ENCODE data around the gene MTERF4. TPM values are rescaled to one million over a fixed set of nuclear protein-coding genes. Genes with fewer than 3 reads are reported as not detected.

The MTERF4 gene
- total and polyA plus RNA-seq, 2 of the 8 experiments (the other 6 are each of a cell fraction or from before 2014, with no cell fraction given) = 25.9 to 28.5 TPM

GRCh38 chr2:241049739-241050623 is 52.1 kb downstream of the MTERF4 start:
- Histone ChIP-seq H3K4me3 (ENCODE audit: extremely low read depth in 1 of 4, insufficient read depth in 2 of 4, low read depth in 3 of 4, low read length in 4 of 4) (no peak overlapping the region), H3K27me3 (replicated peaks in 1 of 4; ENCODE audit: control insufficient read depth in 3 of 4, extremely low read depth in 1 of 4, insufficient read depth in 3 of 4, low read length in 3 of 4) (no peaks in the 10 kb centered on the region), H3K9me3 (ENCODE audit: insufficient read depth in 2 of 2, low read depth in 1 of 2, low read length in 1 of 2) (no peaks in the 10 kb centered on the region), H3K4me1 (replicated peaks in 1 of 4; ENCODE audit: control insufficient read depth in 3 of 4, insufficient read depth in 4 of 4, low read length in 3 of 4) (no peaks in the 10 kb centered on the region), H3K4me2 (ENCODE audit: insufficient read depth in 1 of 2, low read depth in 2 of 2, low read length in 2 of 2) (no peak overlapping the region), H3K9ac (replicated peaks in 1 of 4; ENCODE audit: extremely low read depth in 1 of 4, low read depth in 3 of 4, low read length in 3 of 4) (no peak overlapping the region), H3K18ac (ENCODE audit: extremely low read depth, low read length) (no peak overlapping the region), H2BK5ac (ENCODE audit: low read depth, low read length) (no peak overlapping the region), H2BK120ac (replicated peaks; ENCODE audit: low read depth, low read length) (no peak overlapping the region), H2BK12ac (ENCODE audit: low read depth, low read length) (no peak overlapping the region), H3K79me1 (ENCODE audit: low read depth, low read length) (no peaks in the 10 kb centered on the region), H2BK20ac (ENCODE audit: low read length) (no peak overlapping the region), H3K27ac (ENCODE audit: low read depth, low read length) (no peak overlapping the region), H4K20me1 (replicated peaks in 1 of 2; ENCODE audit: control insufficient read depth in 1 of 2, insufficient read depth in 2 of 2, low read length in 2 of 2) (peaks cover 1 to 9% of the 10 kb centered on the region in 2 experiments), H3K4ac (replicated peaks; ENCODE audit: insufficient read length, low read depth, low read length) (no peak overlapping the region), H2AFZ (ENCODE audit: low read length) (no peak overlapping the region), H4K8ac (ENCODE audit: extremely low read depth, insufficient read depth, low read length) (no peak overlapping the region), H3K79me2 (ENCODE audit: control insufficient read depth in 1 of 2, insufficient read depth in 2 of 2, low read length in 2 of 2) (no peaks in the 10 kb centered on the region), H3K14ac (ENCODE audit: insufficient read length) (no peak overlapping the region), H4K91ac (replicated peaks; ENCODE audit: insufficient read length, low read length) (no peak overlapping the region), H3K23ac (ENCODE audit: insufficient read length) (no peak overlapping the region), H3K23me2 (ENCODE audit: low read depth, low read length) (no peaks in the 10 kb centered on the region), H3K36me3 (ENCODE audit: control insufficient read depth in 2 of 4, insufficient read depth in 4 of 4, low read length in 3 of 4) (no peaks in the 10 kb centered on the region), H4K5ac (ENCODE audit: insufficient read length, low read depth, low read length) (no peak overlapping the region), H2AK5ac (ENCODE audit: low read depth, low read length) (no peak overlapping the region), H2BK15ac (ENCODE audit: low read length) (no peak overlapping the region), H3K56ac (replicated peaks; ENCODE audit: insufficient read length, low read depth, low read length) (no peak overlapping the region)
- ChIA-PET POLR2A (ENCODE audit: partially characterized antibody) (no interaction called here), CTCF (ENCODE audit: partially characterized antibody) (interaction anchor here (1.2 to 1.9 kb wide), 4 partner anchors 66 to 209 kb away, joined by 3 to 5 read pairs (median 3); no protein-coding TSS in a partner anchor)
- DNase-seq (ENCODE audit: low read depth in 1 of 2, low spot score in 2 of 2) (peak in 1 of 2 experiments; percentile 86), FAIRE-seq (no peak)
- 43% methylated on average over 20 of the region's 38 CpGs; no CpG with 5 or more reads in 1 of the 2 experiments for WGBS, 2 experiments (ENCODE audit: extremely low coverage in 1 of 2, insufficient coverage in 1 of 2, insufficient read length in 1 of 2, insufficient replicate concordance in 2 of 2, low coverage in 1 of 2, low lambda C conversion rate in 2 of 2, missing lambda C conversion rate in 1 of 2)
- TF ChIP-seq CBX5 (IDR thresholded peaks at IDR 0.05; ENCODE audit: low read depth, low read length) (no peak), YY1 (IDR thresholded peaks at IDR 0.05; ENCODE audit: low read depth, low read length) (peak; percentile 57; the same call in 1 of the 2 replicates), GABPA (IDR thresholded peaks at IDR 0.05; ENCODE audit: borderline replicate concordance, insufficient read depth, low read length) (peak; percentile 71; the same call in 1 of the 2 replicates), MAX (IDR thresholded peaks at IDR 0.05) (0 out of 2 replicates have a peak, but pooled peaks have one; percentile 43), HDAC6 (IDR thresholded peaks at IDR 0.05; ENCODE audit: low read depth, low read length) (no peak), RFX5 (IDR thresholded peaks at IDR 0.05; ENCODE audit: borderline replicate concordance, low read depth, low read length) (no peak), EP300 (IDR thresholded peaks at IDR 0.05; ENCODE audit: borderline replicate concordance in 1 of 2, low read depth in 2 of 2, low read length in 2 of 2) (no peak), ZNF274 (IDR thresholded peaks at IDR 0.05; ENCODE audit: borderline replicate concordance, extremely low read depth, low read length) (no peak), JUND (IDR thresholded peaks at IDR 0.05; ENCODE audit: low read length) (no peak), TAF1 (IDR thresholded peaks at IDR 0.05; ENCODE audit: low read depth, low read length) (no peak), POLR2A (IDR thresholded peaks at IDR 0.05; ENCODE audit: control extremely low read depth in 1 of 2, low read depth in 2 of 2, low read length in 2 of 2) (no peak), SIRT6 (IDR thresholded peaks at IDR 0.05; ENCODE audit: low read length) (no peak), KDM5A (IDR thresholded peaks at IDR 0.05; ENCODE audit: low read length) (no peak)

All from H1 (cell line).